Measurements from ENCODE around the gene MGLL.

MGLL gene

DNA sequence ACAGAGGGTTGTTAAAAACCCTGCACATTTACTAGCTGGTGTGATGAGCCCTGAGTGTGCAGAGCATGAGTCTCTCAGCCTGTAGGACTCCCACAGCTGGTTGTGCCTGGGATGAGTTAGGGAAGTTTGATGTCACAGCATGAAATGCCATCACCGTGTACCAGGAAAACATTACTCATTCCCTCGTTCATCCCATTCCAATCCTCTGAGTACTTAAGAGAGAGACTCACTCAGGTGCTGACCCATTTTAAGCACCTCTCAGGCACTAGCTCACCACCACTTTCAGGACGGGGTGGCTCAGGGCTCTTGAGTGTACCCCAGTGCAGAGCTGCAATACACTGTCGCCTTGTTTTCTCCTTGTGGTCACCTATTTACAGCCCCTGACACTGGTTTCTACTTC, 18.7 kb downstream of the MGLL start:
- H3K79me2 ChIP-seq (ENCODE audit: insufficient read depth, low read length) = no peaks in the 10 kb centered on the region
- ATAC-seq (ENCODE audit: insufficient read depth, low read depth) (no peak), DNase-seq (no peak)
- H3K27ac ChIP-seq (ENCODE audit: low read length) = no peak overlapping the region
- no peak overlapping the region for H3K4me3 ChIP-seq (ENCODE audit: low read depth in 1 of 2, low read length in 2 of 2)
- H3K4me2 ChIP-seq (ENCODE audit: insufficient read depth, low read length) = no peak overlapping the region
- no peaks in the 10 kb centered on the region for H3K9me3 ChIP-seq (ENCODE audit: insufficient read depth, low read length, severe bottlenecking)
- no peak overlapping the region for H3K9ac ChIP-seq (ENCODE audit: low read depth, low read length)
- no peaks in the 10 kb centered on the region for H3K27me3 ChIP-seq (ENCODE audit: insufficient read depth, low read length, poor library complexity)
- H2AFZ ChIP-seq (ENCODE audit: low read depth, low read length) = no peak overlapping the region
- TF ChIP-seq CTCF (IDR thresholded peaks at IDR 0.05; ENCODE audit: borderline replicate concordance, extremely low read depth, low read length, poor library complexity, severe bottlenecking) (no peak), EZH2 (IDR thresholded peaks at IDR 0.05; ENCODE audit: borderline replicate concordance, low read depth, low read length, severe bottlenecking) (no peak)
- H4K20me1 ChIP-seq (ENCODE audit: insufficient read depth, low read length) = no peaks in the 10 kb centered on the region
- no peaks in the 10 kb centered on the region for H3K36me3 ChIP-seq (ENCODE audit: insufficient read depth, low read length)
- H3K4me1 ChIP-seq (ENCODE audit: insufficient read depth, low read length) = no peaks in the 10 kb centered on the region

DNA sequence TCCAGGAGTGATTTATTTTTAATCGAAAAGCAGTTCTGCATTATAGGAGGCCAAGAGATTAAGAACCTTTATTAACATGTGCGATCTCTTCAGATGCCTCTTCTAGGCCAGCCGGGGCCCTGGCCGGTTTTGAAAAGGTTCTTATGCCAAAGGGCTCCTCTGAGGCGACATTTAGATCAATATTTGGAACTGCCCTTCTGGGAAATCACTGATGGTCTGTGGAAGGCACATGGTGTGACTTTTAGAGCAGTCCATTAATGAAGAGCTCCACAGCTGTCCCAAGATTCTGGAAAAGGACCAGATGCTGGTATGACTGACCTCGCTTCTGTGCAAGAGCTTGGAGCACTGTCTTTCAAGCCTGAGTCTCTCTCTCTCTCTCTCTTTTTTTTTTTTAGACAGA, 19.7 kb downstream of the MGLL start:
- Histone ChIP-seq H3K36me3 (ENCODE audit: insufficient read depth, low read length) (no peaks in the 10 kb centered on the region), H4K20me1 (ENCODE audit: insufficient read depth, low read length) (no peaks in the 10 kb centered on the region), H3K9me3 (ENCODE audit: insufficient read depth, low read length, severe bottlenecking) (no peaks in the 10 kb centered on the region), H3K4me2 (ENCODE audit: insufficient read depth, low read length) (no peak overlapping the region), H3K4me3 (ENCODE audit: low read depth in 1 of 2, low read length in 2 of 2) (no peak overlapping the region), H3K4me1 (ENCODE audit: insufficient read depth, low read length) (no peaks in the 10 kb centered on the region), H3K27me3 (ENCODE audit: insufficient read depth, low read length, poor library complexity) (no peaks in the 10 kb centered on the region), H2AFZ (ENCODE audit: low read depth, low read length) (no peak overlapping the region), H3K79me2 (ENCODE audit: insufficient read depth, low read length) (no peaks in the 10 kb centered on the region), H3K9ac (ENCODE audit: low read depth, low read length) (no peak overlapping the region), H3K27ac (ENCODE audit: low read length) (no peak overlapping the region)
- ATAC-seq (ENCODE audit: insufficient read depth, low read depth) (no peak), DNase-seq (no peak)
- TF ChIP-seq EZH2 (IDR thresholded peaks at IDR 0.05; ENCODE audit: borderline replicate concordance, low read depth, low read length, severe bottlenecking) (no peak), CTCF (IDR thresholded peaks at IDR 0.05; ENCODE audit: borderline replicate concordance, extremely low read depth, low read length, poor library complexity, severe bottlenecking) (no peak)

DNA sequence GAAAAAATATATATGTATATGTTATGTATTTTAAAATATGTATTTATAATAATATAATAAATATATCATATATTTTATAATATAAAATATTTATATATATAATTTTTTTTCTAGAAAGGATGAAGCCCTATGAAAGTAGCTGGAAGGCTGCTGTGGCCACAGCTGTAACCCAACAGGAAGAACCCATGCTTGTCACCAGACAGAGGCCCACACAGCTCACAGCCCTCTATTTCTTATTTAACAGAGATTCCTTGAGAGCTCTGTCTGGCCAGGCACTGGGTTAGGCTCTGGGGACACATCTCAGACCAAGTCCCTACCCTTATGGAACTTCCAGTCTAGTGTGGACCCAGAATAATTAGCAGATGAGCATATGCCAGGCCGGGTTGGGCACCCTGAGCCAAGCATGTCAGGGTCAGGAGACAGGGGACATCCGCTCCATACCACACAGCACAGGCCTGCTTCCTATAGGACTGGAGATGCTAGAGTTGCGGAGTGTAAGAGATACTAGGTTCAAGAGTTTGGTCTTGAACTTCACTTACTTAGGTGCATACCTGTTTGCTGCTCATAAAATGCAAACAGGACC, 20.5 kb downstream of the MGLL start:
- DNase-seq (no peak), ATAC-seq (ENCODE audit: insufficient read depth, low read depth) (no peak)
- no peak overlapping the region for H3K4me2 ChIP-seq (ENCODE audit: insufficient read depth, low read length)
- no peaks in the 10 kb centered on the region for H3K4me1 ChIP-seq (ENCODE audit: insufficient read depth, low read length)
- no peak for TF ChIP-seq CTCF (IDR thresholded peaks at IDR 0.05; ENCODE audit: borderline replicate concordance, extremely low read depth, low read length, poor library complexity, severe bottlenecking)
- no peak for TF ChIP-seq EZH2 (IDR thresholded peaks at IDR 0.05; ENCODE audit: borderline replicate concordance, low read depth, low read length, severe bottlenecking)
- H2AFZ ChIP-seq (ENCODE audit: low read depth, low read length) = no peak overlapping the region
- no peak overlapping the region for H3K27ac ChIP-seq (ENCODE audit: low read length)
- no peak overlapping the region for H3K4me3 ChIP-seq (ENCODE audit: low read depth in 1 of 2, low read length in 2 of 2)
- no peaks in the 10 kb centered on the region for H3K27me3 ChIP-seq (ENCODE audit: insufficient read depth, low read length, poor library complexity)
- no peaks in the 10 kb centered on the region for H4K20me1 ChIP-seq (ENCODE audit: insufficient read depth, low read length)
- H3K9me3 ChIP-seq (ENCODE audit: insufficient read depth, low read length, severe bottlenecking) = no peaks in the 10 kb centered on the region
- H3K36me3 ChIP-seq (ENCODE audit: insufficient read depth, low read length) = no peaks in the 10 kb centered on the region
- H3K79me2 ChIP-seq (ENCODE audit: insufficient read depth, low read length) = no peaks in the 10 kb centered on the region
- no peak overlapping the region for H3K9ac ChIP-seq (ENCODE audit: low read depth, low read length)

DNA sequence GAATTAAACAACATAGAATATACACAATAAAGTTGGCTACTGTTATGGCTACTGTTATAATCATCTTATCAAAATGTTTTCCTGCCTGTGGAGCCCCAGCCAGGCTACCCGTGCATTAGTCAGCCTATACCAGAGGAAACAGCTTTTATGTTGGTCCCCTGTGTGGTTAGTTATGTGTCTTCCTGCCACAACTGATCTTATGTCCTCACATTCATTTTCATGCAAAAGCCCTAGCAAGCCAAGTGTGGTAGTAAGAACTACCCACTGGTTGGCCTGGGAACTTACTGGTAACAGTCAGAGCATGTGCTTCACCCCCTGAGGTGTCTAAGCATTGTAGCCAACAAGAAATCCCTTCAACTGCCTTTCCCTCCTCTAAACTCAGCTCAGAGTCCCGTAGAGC, 21.8 kb downstream of the MGLL start:
- Histone ChIP-seq H3K27me3 (ENCODE audit: insufficient read depth, low read length, poor library complexity) (no peaks in the 10 kb centered on the region), H2AFZ (ENCODE audit: low read depth, low read length) (no peak overlapping the region), H3K36me3 (ENCODE audit: insufficient read depth, low read length) (no peaks in the 10 kb centered on the region), H3K4me2 (ENCODE audit: insufficient read depth, low read length) (no peak overlapping the region), H3K4me1 (ENCODE audit: insufficient read depth, low read length) (no peaks in the 10 kb centered on the region), H3K9ac (ENCODE audit: low read depth, low read length) (no peak overlapping the region), H3K4me3 (ENCODE audit: low read depth in 1 of 2, low read length in 2 of 2) (no peak overlapping the region), H4K20me1 (ENCODE audit: insufficient read depth, low read length) (no peaks in the 10 kb centered on the region), H3K9me3 (ENCODE audit: insufficient read depth, low read length, severe bottlenecking) (no peaks in the 10 kb centered on the region), H3K79me2 (ENCODE audit: insufficient read depth, low read length) (no peaks in the 10 kb centered on the region), H3K27ac (ENCODE audit: low read length) (no peak overlapping the region)
- ATAC-seq (ENCODE audit: insufficient read depth, low read depth) (peak; percentile 64; the same call in 2 of the 3 replicates), DNase-seq (no peak)
- no peak for TF ChIP-seq EZH2 (IDR thresholded peaks at IDR 0.05; ENCODE audit: borderline replicate concordance, low read depth, low read length, severe bottlenecking)
